Stimulated activated effector memory CD8-positive, alpha-beta T cell treated with anti-CD3 and anti-CD28 coated beads, Interleukin-12 subunit alpha, Interleukin-12 subunit beta, amount 100 ng/mL, for 72 hours (primary cell): ENCODE results near the gene IL18BP.

Experiments
- ATAC-seq: fragments of 150-1000 bp; cut with Tn5 transposase; 2 replicates; pipeline ENCODE4 v1.10.0; 2021
- DNase-seq, 2 donors: peaks; one replicate each; pipeline ENCODE4 v3.0.0; 2021 to 2022; ENCODE audit warnings: low spot score in 2 of 2
- H3K27ac Mint-ChIP-seq: one replicate; pipeline ENCODE4 v1.8.0; 2022; ENCODE audit warnings: mild to moderate bottlenecking, mixed read lengths
- H3K36me3 Mint-ChIP-seq: one replicate; pipeline ENCODE4 v1.8.0; 2022; ENCODE audit warnings: mild to moderate bottlenecking, mixed read lengths
- H3K4me1 Mint-ChIP-seq: one replicate; pipeline ENCODE4 v1.8.0; 2022; ENCODE audit warnings: mixed read lengths
- H3K4me3 Mint-ChIP-seq: one replicate; pipeline ENCODE4 v1.8.0; 2022; ENCODE audit warnings: mild to moderate bottlenecking, mixed read lengths
- H3K9me3 Mint-ChIP-seq: one replicate; pipeline ENCODE4 v1.8.0; 2022; ENCODE audit warnings: mixed read lengths

IL18BP gene

GRCh38 chr11:72013765-72014711 lies 15.3 kb downstream of the IL18BP start:
- H3K9me3 Mint-ChIP-seq, result no peaks in the 10 kb centered on the region
- no peak for DNase-seq
- H3K27ac Mint-ChIP-seq, result peak overlapping the region; percentile 91
- H3K4me1 Mint-ChIP-seq, result peaks cover 30% of the 10 kb centered on the region
- ATAC-seq, result no peak
- no peak overlapping the region for H3K4me3 Mint-ChIP-seq
- peaks cover 97% of the 10 kb centered on the region for H3K36me3 Mint-ChIP-seq

DNA sequence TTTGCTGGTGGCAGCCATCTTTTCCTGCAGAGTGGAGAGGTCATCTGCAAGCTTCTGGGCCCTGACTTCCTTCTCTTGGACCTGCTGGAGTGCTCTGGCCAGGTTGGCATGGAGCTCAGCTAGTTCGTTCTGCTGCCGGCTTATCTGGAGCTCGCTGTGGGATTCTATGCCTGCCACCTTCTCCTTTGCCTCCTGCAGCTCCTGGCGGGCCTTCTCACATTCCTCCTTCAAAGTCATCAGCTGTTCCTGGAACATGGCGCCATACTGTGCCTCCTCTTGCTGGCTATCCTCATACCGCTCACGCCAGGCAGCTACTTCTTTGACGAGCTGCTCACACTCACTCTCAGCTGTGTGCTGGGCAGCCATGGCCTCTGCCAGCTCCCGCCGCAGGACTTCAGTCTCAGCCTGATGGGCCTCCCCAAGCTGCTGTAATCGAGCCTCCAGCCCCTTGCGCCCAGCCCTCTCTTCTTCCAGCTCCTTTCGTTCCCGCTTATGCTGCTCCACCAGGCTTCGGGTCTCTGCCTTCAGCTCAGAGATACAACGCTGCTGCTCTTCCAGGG lies 16.1 kb downstream of the IL18BP start:
- Mint-ChIP-seq H3K9me3 (no peaks in the 10 kb centered on the region), H3K36me3 (peaks cover 97% of the 10 kb centered on the region), H3K4me3 (no peak overlapping the region), H3K4me1 (peaks cover 25% of the 10 kb centered on the region), H3K27ac (peak overlapping the region; percentile 91)
- DNase-seq (no peak), ATAC-seq (no peak)

- DNase-seq (no peak), ATAC-seq (no peak)
- H3K4me1 Mint-ChIP-seq, result peaks cover 25% of the 10 kb centered on the region
- no peaks in the 10 kb centered on the region for H3K9me3 Mint-ChIP-seq
- H3K27ac Mint-ChIP-seq, result peak overlapping the region; percentile 91
- H3K36me3 Mint-ChIP-seq, result peaks cover 100% of the 10 kb centered on the region
- H3K4me3 Mint-ChIP-seq, result no peak overlapping the region
Observed at GRCh38 chr11:72015511-72016061, 16.9 kb downstream of the IL18BP start.

DNA sequence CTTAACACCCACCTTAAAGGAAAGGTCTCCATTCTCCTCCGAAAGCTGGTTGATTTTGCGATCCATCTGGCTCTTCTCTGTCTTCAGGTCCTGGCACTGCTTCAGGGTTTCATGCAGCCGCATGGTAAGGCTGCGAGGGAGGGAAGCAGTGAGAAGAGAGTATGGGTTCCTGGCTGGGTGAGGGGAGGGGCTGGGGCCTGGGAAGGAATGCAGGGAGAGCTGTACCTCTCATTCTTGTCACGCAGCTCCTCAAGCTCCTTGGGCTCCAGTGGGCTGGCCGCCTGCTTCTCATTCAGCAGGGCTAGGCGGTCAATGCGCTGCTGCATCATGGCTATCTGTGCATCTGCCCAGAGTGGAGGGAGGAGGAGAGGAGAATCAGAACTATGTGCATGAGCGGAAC lies 19.5 kb downstream of the IL18BP start:
- H3K4me1 Mint-ChIP-seq, result peaks cover 25% of the 10 kb centered on the region
- ATAC-seq, result no peak
- no peak overlapping the region for H3K4me3 Mint-ChIP-seq
- H3K9me3 Mint-ChIP-seq, result no peaks in the 10 kb centered on the region
- peak overlapping the region; percentile 91 for H3K27ac Mint-ChIP-seq
- H3K36me3 Mint-ChIP-seq, result peaks cover 100% of the 10 kb centered on the region
- no peak for DNase-seq

DNA sequence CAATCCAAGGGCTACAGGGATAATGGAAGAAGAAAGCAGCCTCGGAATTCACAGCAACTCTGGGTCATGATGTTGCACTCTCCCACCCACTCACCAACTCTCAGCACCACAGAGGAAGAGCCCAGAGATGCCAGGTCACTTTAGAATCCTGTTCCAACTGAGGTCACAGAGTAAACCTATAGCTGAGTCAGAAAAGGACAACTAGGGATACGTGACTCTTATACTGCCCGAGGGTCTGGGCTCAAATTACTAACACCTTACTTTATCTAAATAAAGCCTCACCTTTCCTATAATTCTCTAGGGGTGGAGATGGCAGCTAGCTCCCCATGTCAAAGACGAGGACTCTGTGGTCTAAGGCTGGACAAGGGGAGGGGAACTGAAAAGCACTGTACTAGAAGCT lies 24.6 kb downstream of the IL18BP start:
- ATAC-seq (no peak), DNase-seq (no peak)
- Mint-ChIP-seq H3K4me1 (peaks cover 17% of the 10 kb centered on the region), H3K27ac (peak overlapping the region; percentile 63), H3K4me3 (no peak overlapping the region), H3K36me3 (peaks cover 99% of the 10 kb centered on the region), H3K9me3 (no peaks in the 10 kb centered on the region)

DNA sequence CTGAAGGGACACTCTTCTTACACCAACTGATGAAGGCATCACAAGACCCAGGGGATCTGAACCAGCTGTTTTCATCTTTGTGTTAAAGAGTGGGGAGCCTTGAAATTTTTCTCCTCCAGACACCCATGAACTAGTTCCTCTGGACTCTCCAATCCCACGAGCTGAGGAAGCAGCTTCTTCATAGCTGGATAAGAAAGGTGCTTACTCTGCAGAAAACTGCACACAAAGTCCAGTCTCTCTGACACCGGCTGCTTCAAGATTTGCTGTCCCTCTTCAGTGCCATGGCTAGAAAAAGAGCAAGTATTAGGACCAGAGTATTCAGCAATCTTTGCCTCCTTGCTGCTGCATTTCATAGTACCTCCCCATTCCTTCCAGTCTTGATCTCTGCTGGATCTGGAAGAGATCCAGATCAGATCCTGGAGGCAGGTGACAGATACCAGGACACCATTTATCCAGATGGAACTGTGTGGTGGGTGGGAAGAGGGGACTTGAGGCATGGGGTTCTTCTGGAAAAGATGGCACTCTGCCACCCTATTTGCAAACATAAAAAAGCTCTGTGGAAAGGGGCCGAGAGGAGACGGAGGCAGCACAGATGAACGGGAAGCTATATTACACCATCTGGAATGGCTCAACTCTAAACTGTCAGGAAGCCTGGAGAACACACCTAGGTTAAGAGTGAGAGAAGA lies 25.5 kb downstream of the IL18BP start:
- ATAC-seq (no peak), DNase-seq (no peak)
- Mint-ChIP-seq H3K4me1 (peaks cover 22% of the 10 kb centered on the region), H3K4me3 (no peak overlapping the region), H3K36me3 (peaks cover 99% of the 10 kb centered on the region), H3K9me3 (no peaks in the 10 kb centered on the region), H3K27ac (no peak overlapping the region)

- H3K4me3 Mint-ChIP-seq, result no peak overlapping the region
- H3K36me3 Mint-ChIP-seq, result peaks cover 95% of the 10 kb centered on the region
- no peaks in the 10 kb centered on the region for H3K9me3 Mint-ChIP-seq
- peak overlapping the region; percentile 66 for H3K27ac Mint-ChIP-seq
- ATAC-seq (no peak), DNase-seq (no peak)
- H3K4me1 Mint-ChIP-seq, result peaks cover 31% of the 10 kb centered on the region
Observed at GRCh38 chr11:72026090-72026489, 27.4 kb downstream of the IL18BP start.

- peaks cover 95% of the 10 kb centered on the region for H3K36me3 Mint-ChIP-seq
Observed at GRCh38 chr11:72030472-72031045, 31.9 kb downstream of the IL18BP start.

GRCh38 chr11:72036687-72037086 lies 38.0 kb downstream of the IL18BP start:
- H3K27ac Mint-ChIP-seq, result no peak overlapping the region

More at GRCh38 chr11:72030472-72031045, 31.9 kb downstream of the IL18BP start:
- Mint-ChIP-seq H3K27ac (peak overlapping the region; percentile 44), H3K4me3 (no peak overlapping the region), H3K9me3 (no peaks in the 10 kb centered on the region), H3K4me1 (peaks cover 28% of the 10 kb centered on the region)
- DNase-seq, result no peak
- no peak for ATAC-seq

DNA sequence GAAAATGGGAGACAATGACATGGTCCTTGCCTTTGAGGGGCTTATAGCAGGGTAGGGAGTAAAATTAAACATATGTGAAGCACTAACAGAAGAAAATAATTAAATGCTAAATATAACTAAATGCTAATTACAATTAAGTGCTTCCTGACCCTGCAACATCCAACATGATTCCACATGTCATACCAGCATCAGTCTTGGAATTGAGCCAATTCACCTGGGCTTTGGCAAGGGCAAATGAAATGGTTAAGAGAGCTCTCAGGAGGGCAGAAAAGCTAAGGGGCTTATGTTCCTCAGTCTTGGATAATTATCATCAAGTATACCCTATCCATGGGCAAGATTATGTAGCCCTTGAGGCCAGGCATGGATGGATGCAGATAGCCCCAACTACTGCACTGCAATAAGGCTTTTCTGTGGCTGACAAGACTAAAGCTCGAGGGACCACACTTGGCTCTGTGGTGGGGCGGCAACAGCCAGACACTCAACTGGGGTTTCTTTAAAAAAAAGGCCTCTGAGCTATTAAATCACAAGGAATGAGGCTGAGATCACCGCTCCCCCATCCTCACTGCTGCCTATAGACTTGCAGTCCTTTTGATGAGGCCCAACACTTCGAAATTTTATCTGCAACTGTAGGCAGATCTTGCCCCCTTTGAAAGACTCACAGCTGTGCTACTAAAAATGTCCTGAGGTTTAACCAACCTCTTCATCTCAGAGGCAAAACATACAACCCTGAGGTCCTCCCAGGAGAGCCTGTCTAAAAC lies 39.0 kb downstream of the IL18BP start:
- DNase-seq, result no peak
- peaks cover 30% of the 10 kb centered on the region for H3K4me1 Mint-ChIP-seq
- ATAC-seq, result no peak
- H3K9me3 Mint-ChIP-seq, result no peaks in the 10 kb centered on the region
- H3K4me3 Mint-ChIP-seq, result no peak overlapping the region
- peaks cover 35% of the 10 kb centered on the region for H3K36me3 Mint-ChIP-seq
- H3K27ac Mint-ChIP-seq, result no peak overlapping the region

More at GRCh38 chr11:72036687-72037086, 38.0 kb downstream of the IL18BP start:
- H3K4me1 Mint-ChIP-seq, result peaks cover 20% of the 10 kb centered on the region
- H3K36me3 Mint-ChIP-seq, result peaks cover 45% of the 10 kb centered on the region
- no peaks in the 10 kb centered on the region for H3K9me3 Mint-ChIP-seq
- DNase-seq, result no peak
- H3K4me3 Mint-ChIP-seq, result no peak overlapping the region
- ATAC-seq, result no peak

DNA sequence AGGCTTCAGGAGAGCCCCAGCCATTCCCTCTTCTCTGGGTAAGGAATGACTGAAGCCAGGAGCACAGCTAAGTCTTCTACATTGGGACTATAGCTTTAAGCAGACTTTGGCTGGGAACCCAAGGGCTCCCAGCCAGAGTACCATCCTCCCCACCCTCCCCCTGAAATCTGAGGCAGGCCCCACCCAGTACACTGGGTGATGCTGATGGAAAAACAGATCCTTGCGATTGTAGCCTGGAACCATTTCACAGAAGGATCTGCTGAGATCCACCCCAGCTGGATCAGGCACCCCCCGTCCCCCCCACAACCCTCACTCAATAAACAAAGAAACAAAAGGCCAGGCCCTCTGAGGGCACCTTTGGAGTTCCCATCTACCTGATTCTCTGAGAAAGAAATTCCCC lies 39.8 kb downstream of the IL18BP start:
- H3K4me1 Mint-ChIP-seq, result peaks cover 35% of the 10 kb centered on the region
- DNase-seq (no peak), ATAC-seq (no peak)
- H3K9me3 Mint-ChIP-seq, result no peaks in the 10 kb centered on the region
- H3K36me3 Mint-ChIP-seq, result peaks cover 27% of the 10 kb centered on the region
- no peak overlapping the region for H3K27ac Mint-ChIP-seq
- H3K4me3 Mint-ChIP-seq, result no peak overlapping the region

DNA sequence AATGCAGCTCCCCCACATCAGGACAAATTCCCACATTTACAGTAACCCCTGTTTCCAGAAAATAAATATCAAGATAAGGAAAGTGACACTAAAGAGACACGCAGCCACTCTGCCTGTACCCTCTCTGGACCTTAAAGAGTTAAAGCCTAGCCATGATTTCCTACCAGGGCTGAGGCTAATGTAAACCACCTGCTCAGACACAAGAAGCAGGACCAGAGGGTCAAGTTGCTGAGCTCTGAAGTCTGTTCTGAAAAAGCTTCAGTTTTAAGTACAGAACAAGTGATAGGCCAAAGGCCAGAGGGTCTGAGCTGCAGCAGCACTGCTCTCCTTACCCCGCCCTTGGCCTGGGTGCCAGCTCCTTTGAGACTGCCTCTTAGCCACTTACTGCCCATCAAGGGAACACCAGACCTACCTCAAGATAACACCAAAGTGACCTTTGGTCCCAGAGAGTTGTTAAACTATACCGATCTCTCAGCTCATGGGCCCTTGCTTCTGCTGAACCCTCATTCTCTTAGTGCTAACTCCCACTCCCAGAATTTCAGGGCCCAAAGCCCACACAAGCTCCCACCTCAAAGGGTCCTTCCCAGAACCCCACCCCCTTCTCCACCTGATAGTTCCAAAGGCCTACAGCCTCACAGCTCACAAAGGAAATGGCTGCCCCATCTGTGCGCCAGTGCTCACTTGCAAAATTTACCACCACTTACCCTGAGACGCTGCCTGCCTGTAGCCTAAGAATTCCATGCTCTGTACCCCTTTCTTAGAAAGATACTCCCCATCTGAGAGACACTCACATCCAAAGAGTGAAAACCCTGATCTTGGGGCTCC lies 40.5 kb downstream of the IL18BP start:
- Mint-ChIP-seq H3K36me3 (peaks cover 19% of the 10 kb centered on the region), H3K9me3 (no peaks in the 10 kb centered on the region), H3K27ac (no peak overlapping the region), H3K4me3 (no peak overlapping the region), H3K4me1 (peaks cover 41% of the 10 kb centered on the region)
- no peak for ATAC-seq
- no peak for DNase-seq

DNA sequence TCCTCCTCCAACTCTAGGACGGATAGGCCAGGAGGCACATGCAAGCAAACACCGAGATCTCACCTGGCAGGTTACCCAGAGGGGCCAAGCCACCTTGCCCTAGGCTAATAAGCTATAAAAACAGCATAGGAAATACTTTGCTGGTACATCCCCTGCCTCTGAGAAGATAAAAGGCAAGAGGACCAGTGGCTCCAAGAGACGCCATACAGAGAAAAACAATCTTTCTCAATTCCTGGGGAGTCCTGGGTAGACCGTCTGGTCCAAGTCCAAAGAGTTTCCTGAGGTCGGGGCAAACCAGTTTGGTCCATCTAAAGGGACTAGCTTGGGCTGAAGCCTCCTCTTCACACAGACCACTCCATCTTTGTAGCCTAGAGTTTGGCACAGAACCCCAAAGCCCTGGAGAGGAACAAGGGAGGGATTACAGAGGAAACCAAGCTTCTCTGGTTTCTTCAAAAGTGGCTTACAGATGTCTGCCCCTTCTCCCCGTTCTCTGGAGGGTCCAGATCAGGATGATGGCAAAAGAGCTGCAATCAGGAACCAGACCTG lies 41.2 kb downstream of the IL18BP start:
- no peaks in the 10 kb centered on the region for H3K9me3 Mint-ChIP-seq
- peaks cover 13% of the 10 kb centered on the region for H3K36me3 Mint-ChIP-seq
- DNase-seq (no peak), ATAC-seq (no peak)
- H3K4me3 Mint-ChIP-seq, result no peak overlapping the region
- H3K27ac Mint-ChIP-seq, result no peak overlapping the region
- peaks cover 43% of the 10 kb centered on the region for H3K4me1 Mint-ChIP-seq
